Endometrium (tissue), 2 donors: Measurements from ENCODE around the gene AQP7.
A peak's percentile ranks its signal among the peaks of the same experiment; 100 is the strongest.
"Not testable (repeated sequence)": the region's sequence is repeated elsewhere in the genome, so short reads cannot be mapped to it uniquely, and the experiment has no call there.

Source experiments
- FAIRE-seq: peaks from 2 replicates; lab custom pipeline; 2012; peaks lifted over from hg19 to GRCh38; lab: Jason Lieb, UNC
- donor health status: control.
- donor health status: control.

The AQP7 gene

DNA sequence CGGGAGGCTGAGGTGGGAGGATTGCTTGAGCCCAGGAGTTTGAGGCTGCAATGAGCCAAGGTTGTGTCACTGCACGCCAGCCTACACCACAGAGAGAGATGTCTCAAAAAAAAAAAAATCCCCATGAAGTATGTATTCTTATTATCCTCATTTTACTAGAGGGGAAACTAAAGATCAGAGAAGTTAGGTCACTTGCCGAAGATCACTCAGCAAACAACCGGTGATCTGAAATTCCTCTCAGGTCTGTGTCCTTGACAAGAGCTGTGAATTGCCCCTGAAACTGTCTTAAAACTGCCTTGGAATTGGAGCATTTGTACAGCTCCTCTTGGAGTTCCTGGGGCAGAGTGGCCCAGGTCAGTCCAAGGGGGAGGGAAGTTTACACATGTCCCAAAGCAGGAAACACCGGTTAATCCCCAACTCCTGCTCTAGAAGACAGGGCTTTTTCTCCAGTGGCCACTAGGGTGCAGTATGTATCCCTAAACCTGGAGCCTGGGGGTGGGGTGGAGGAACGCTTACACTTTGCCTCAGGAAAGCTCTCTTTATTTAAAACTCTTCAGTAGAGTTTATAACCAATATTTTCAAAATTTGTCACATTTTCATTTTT is 27.6 kb downstream of the AQP7 start:
- peak; percentile 89 for FAIRE-seq

DNA sequence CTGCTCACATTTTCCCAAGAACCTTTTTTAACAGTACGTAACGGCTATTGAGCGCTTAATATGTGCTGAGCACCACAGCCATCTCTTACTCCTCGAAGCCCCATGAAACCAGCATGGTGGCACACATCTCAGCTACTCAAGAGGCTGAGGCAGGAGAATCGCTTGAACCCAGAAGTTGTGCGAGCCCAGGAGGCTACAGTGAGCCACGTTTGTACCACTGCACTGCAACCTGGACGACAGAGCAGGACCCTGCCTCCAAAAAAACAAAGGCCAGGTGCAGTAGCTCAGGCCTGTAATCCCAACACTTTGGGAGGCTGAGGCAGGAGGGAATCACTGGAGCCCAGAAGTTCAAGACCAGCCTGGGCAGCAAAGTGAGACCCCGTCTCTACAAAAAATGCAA is 28.2 kb downstream of the AQP7 start:
- FAIRE-seq = no peak

DNA sequence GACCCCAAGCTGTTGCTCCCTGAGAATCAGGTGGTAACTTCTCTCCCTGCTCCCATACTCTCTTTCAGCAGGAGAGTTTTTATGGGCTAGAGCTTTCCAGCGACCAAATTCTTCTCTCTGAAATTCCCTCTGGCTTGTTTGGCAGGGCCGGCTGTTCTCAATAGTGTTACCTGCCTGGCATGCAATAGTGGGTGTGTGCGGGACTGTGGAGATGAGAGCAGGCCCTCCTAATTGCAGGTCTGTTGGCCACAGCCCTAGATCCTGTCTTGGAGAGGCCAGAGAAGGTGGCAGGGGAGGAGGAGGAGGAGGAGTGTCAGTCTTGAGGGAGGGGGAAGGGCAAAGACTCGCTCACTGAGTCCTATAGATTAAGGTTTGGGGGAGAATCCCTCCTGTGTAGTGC is 29.5 kb downstream of the AQP7 start:
- FAIRE-seq = no peak

DNA sequence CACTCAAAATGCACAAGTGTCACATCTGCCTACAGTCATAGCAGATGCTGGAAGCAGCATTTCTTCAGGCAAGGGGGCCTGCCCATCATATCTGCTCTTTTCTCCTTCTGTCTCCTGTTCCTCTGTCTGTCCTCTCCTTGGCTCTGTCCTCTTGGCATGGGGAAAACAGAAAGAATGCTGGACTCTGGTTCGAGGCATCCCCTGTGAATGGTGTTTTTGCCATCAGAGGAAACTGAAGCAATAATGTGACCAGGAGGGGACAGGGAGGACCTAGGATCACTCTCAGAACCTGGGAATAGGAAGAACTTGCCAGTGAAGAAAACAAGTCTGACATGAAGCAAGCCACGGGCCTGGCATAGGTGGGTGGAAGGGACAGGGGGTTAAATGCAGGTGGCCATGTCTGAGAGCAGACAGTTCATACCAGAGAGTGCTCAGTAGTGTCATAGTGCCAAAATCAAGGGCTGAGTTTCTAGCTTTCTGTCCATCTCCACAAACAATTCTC is 35.3 kb downstream of the AQP7 start:
- FAIRE-seq = no peak

DNA sequence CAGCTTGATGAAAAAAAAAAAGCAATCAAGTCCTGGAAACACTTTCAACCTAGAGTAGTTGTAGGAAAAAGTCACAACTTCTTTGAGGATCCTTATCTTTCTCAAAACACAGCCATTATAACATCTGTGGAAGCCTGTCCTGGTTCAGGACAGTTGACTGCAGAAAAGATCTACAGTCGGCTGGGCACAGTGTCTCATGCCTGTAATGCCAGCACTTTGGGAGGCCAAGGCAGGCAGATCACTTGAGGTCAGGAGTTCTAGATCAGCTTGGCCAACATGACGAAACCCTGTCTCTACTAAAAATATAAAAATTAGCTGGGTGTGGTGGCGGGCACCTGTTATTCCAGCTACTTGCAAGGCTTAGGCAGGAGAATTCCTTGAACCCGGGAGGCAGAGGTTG is 37.6 kb downstream of the AQP7 start:
- not testable (repeated sequence) for FAIRE-seq

DNA sequence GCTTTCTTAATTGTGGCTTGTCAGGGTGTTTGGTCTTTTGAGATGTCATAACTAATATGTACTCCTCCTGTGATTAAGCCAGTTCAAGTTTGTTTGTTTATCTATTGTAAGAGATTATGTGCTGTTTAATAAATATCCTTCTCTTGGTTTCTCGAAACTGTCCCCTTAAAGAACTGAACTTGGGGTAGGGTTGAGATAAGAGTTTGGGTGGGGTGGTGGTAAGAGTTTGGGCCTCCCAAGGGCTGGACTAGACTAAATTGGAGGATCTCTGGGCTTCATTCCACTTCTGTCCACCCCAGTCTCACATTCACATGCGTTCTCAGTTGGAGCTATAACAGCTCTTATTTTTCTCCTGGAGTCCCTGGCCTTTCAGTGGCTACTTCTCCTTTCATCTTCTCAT is 38.2 kb downstream of the AQP7 start:
- no peak for FAIRE-seq

DNA sequence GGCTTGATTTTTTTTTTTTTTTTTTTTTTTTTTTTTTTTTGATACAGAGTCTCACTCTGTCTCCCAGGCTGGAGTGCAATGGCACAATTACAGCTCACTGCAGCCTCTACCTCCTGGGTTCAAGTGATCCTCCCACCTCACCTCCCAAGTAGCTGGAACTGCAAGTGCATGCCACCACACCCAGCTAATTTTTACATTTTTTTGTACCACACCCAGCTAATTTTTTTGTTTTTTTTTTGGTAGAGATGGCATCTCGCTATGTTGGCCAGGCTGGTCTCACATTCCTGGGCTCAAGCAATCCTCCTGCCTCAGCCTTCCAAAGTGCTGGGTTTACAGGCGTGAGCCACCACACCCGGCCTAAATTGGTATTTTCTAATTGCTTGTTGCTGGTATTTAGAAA is 43.7 kb downstream of the AQP7 start:
- FAIRE-seq = not testable (repeated sequence)

DNA sequence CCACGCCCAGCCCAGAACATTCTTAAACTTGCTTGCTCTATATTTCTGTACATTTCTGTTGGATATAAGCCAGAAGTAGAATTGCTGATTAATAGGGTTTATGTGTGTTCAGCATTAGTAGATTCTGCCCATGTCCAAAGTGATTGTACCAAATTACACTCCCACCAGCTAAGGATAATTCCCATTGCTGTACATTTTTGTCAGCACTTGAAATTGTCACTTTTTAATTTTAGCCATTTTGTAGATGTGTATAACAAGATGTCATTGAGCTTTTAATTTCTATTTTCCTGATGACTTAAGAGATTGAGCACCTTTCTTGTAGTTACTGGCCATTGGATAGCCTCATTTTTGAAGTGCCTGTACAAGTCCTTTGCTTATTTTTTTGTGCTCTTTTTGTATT is 46.4 kb downstream of the AQP7 start:
- no peak for FAIRE-seq

DNA sequence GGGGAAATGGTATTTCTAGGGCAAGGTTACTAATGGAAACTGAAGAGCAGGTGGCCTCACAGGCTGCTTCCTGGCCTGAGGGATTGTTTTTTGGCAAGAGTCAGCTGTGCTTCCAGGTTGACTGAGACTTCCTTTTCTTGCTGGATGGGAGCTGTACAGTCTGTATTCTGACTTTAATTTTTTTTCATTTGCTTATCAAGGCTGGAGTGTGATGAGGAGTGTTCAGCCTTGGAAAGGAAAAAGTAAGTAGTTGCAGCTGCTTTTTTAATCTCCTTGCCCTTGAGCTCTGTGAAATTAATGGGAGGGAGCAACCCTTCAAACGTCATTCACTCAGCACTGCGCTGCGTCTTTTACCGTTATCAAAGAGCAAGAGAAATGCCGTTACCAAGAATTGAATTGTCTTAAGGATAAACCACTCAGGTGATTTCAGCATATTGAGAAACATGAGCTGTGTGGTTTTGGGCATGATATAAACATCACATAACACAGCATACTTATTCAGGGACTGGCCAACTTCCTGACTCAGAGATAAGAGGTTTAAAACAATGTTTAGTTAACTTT is 47.6 kb downstream of the AQP7 start:
- no peak for FAIRE-seq

DNA sequence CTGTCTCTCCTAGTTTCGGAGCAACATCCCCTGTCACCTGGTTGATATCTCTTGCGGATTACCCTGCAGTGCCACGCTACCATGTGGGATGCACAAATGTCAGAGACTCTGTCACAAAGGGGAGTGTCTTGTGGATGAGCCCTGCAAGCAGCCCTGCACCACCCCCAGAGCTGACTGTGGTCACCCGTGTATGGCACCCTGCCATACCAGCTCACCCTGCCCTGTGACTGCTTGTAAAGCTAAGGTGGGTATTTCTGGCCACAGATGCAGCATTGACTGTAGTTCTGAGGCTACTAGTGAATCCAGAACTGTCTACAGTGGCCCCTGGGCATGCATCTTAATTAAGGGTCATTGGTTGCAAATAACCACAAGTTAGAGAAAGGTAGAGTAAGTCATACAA is 50.8 kb downstream of the AQP7 start:
- no peak for FAIRE-seq

DNA sequence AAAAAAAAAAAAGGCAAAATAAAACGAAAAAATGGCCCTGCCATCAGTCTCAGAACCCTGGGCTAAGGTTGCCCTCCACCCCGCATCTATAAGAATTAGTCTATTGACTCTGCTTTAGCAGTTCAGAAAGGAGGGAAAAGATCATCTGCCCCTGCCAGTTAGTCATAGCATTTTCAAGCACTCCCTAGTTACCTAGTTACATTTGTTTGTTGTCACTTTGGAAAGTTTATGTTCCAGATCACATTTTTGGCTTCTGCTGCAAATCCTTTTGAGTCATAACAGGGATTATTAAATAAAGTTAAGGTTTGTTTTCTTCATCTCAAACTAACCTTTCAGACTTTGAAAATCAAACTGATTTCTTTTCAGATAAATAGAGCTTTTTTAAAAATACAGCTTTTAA is 52.1 kb downstream of the AQP7 start:
- no peak for FAIRE-seq

DNA sequence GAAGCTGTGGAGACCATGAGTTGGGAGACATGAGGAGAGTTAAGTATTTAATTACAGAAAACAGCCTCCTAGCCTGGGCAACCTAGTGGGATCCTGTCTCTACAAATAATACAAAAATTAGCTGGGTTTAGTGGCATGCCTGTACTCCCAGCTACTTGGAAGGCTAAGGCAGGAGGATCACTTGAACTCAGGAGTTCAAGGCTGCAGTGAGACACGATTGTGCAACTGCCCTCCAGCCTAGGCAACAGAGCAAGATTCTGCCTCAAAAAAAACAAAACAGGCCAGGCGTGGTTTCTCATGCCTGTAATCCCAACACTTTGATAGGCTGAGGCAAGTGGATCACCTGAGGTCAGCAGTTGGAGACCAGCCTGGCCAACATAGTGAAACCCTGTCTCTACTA is 52.6 kb downstream of the AQP7 start:
- no peak for FAIRE-seq

DNA sequence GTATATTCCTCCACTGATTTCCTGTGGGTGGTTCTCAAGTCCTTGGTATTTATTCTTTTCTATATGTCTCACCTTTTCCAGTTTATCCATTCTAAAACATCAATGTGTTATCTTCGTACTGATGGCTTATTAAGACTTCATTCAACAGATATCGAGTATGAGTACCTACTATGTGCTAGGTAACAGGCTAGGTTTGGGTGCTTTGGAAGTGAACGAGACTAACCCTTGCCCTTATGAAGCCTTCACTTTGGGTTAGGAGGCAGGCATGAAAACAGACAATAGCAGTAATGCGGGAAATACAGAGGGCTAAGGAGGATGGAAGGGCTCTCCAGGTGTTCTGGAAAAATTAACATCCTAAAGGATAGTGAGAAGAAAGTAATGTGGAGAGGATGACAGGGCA is 53.4 kb downstream of the AQP7 start:
- no peak for FAIRE-seq

DNA sequence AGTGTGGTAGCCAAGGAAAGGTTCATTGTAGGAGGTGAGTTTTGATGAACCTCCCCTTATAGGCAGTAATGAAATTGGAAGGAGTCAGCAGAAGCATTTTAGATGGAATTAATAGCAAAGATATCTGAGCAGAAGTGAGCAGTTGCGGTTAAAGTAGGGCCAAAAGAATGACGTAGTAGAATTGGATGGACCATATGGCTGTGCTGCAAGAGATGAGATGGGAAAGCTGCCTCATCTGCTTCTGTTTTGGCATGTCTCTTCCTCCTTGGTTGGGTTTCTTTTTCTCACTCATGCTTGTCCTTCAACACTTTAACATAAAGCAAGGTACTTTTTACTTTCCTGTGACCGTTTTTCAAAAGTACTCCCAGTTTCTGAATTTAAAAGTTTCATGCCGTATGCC is 55.8 kb downstream of the AQP7 start:
- FAIRE-seq = no peak

DNA sequence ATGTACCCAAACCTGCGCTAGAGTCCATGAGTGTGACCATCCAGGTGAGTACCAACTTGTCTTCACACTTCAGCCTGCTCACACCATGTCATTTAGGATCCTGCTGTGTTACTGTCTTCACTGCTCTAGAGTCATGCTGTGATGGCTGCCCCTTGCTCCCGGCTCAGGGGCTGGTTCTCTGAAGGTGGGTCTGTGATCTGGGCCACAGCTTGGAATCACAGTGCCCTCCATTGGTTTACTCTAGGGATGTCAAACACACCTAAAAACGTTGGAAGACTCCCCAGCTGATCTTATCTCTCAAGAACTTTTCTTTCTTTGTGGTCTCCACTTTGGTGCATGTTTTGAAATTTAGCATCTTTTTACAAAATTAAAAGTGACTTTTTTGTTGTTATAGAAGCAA is 58.2 kb downstream of the AQP7 start:
- FAIRE-seq = no peak

DNA sequence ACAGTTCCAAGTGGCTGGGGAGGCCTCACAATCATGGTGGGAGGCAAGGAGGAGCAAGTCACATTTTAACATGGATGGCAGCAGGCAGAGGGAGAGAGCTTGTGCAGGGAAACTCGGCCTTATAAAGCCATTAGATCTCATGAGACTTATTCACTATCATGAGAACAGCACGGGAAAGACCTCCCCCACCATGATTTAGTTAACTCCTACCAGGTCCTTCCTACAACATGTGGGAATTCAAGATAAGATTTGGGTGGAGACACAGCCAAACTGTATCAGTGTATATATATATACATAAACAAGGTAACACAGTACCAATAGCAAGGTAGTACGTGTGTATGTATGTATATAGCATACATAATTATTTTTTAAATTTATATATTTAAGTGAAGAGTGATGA is 61.2 kb downstream of the AQP7 start:
- FAIRE-seq = no peak

DNA sequence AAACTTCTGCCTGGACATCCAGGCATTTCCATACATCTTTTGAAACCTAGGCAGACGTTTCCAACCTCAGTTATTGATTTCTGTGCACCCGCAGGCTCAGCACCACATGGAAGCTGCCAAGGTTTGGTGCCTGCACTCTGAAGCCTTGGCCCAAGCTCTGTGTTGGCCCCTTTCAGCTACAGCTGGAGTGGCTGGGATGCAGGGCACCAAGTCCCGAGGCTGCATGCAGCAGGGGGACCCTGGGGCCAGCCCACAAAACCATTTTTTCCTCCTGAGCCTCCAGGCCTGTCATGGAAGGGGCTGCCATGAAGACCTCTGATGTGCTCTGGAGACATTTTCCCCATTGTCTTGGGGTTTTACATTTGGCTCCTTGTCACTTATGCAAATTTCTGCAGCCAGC is 62.2 kb downstream of the AQP7 start:
- FAIRE-seq = no peak
